GM12873 (cell line): Measurements from ENCODE around the gene GPR158.

Experiments used
- TF ChIP-seq, protein P1 (sequence below): IDR thresholded peaks from 2 replicates; pipeline ENCODE4 v1.5.1; 2012; ENCODE audit warnings: low read depth, mild to moderate bottlenecking, moderate library complexity, low read length, control low read depth; ENCODE audit not compliant: insufficient read depth; ENCODE audit errors: missing control alignments

GPR158 gene

DNA sequence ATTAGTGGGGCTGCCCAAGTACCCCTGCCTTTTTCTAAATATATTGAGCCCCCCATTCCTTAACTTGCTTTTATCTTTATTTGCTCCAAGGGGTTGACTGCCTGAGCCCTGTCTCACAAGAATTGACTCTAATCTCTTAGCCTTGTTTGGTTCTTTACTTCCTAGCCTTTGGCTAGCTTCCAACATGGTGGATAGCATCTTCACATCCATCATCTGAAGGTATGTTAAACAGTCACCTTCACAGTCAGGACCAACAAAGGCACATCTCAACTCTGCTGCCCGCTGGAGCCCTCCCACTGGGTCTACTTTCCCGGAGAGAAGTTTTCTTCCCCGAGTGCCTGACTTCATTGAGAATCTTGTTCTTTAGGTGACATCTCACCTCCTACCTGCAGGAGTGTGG lies 329.5 kb downstream of the GPR158 start:
- TF ChIP-seq, protein P1, sequence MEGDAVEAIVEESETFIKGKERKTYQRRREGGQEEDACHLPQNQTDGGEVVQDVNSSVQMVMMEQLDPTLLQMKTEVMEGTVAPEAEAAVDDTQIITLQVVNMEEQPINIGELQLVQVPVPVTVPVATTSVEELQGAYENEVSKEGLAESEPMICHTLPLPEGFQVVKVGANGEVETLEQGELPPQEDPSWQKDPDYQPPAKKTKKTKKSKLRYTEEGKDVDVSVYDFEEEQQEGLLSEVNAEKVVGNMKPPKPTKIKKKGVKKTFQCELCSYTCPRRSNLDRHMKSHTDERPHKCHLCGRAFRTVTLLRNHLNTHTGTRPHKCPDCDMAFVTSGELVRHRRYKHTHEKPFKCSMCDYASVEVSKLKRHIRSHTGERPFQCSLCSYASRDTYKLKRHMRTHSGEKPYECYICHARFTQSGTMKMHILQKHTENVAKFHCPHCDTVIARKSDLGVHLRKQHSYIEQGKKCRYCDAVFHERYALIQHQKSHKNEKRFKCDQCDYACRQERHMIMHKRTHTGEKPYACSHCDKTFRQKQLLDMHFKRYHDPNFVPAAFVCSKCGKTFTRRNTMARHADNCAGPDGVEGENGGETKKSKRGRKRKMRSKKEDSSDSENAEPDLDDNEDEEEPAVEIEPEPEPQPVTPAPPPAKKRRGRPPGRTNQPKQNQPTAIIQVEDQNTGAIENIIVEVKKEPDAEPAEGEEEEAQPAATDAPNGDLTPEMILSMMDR = no peak

DNA sequence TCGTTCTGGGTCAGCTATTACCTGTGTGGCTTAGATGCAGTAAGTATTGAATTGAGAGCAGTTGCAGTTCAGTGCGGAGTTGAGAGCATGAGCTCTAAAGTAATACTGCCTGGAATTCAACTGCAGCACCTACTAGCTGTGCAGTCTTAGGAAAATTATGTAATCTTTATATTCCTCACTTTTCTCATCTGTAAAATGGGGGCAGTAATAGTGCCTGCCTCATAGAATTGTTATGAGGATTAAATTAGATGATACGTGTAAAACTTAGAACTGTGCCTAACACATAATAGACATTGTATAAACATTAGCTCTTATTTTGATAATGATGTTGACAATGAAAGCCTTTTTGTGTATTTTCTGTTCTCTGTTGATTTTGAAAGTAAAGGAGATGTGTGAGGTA lies 330.0 kb downstream of the GPR158 start:
- TF ChIP-seq, protein P1 = no peak

DNA sequence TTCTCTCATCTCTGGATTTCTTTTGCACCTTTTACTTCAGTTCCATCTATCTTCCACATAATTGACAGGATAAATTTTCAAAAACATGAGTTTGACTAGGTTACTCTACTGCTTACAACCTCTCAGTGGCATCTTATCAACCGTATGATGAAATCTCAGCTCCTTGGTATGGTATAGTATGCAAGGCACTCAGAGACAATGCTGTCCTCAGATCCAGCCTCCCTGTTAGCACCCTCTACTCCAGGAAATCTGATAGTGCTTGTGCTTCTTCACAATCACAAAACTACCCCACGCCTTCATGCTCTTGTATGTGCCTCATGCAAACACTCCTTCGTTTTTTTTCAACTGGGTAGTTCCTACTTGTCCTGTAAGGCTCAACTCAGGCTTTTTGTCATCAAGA lies 330.7 kb downstream of the GPR158 start:
- TF ChIP-seq, protein P1 = no peak

DNA sequence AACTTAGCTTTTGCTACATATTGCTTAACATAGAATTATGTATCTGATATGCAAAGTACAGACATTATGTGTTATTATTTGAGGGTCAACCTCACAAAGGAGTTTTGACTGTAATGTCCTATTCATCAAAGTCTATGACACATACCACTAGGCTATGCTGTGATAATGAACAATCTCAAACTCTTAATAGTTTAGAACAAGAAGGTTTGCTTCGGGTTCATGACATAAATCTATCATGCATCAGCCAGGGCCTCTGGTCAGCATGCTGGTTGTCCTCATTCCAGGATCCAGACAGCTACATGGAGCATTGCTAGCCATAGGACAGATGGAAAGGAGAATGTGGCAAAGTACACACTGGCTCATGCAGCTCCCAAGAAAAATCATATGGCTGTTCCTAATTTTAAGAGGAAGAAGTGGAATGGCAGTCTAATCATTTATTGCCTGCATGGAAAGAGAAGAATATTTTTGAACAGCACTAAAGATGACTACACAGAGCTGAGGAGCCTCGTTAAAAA lies 332.1 kb downstream of the GPR158 start:
- TF ChIP-seq, protein P1 = no peak

DNA sequence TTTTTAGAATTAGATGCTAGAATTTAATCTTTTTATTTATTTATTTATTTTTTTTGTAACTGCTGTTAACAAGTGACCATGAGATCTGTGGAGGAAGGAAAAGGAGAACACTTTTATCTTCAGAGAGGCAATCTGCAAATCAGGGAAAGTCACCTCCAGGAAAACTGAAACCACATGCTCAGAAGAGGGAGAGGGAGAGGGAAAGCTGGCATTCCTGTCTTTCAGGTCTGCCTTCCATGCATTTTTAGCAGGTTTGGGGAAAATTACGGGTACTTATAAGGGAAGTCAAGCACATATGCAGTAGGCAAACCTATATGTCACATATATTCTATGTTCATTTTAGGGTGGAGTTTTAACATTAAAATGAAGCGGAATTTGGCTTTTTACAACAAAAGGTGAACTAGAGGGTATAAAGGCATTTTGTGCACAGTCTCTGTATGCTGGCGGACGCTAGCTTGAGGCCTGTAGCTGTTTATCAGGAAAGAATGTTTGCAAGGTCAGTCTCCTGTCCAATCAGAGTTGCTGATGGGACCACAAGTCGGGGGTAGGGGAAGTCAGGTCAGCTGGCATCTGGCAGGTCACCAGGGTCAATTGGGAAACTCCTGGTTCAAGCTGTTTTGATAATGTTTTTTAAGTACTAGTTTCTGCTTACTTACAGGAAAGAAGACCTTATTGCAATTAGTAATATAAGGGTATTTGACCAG lies 333.5 kb downstream of the GPR158 start:
- TF ChIP-seq, protein P1 = no peak

DNA sequence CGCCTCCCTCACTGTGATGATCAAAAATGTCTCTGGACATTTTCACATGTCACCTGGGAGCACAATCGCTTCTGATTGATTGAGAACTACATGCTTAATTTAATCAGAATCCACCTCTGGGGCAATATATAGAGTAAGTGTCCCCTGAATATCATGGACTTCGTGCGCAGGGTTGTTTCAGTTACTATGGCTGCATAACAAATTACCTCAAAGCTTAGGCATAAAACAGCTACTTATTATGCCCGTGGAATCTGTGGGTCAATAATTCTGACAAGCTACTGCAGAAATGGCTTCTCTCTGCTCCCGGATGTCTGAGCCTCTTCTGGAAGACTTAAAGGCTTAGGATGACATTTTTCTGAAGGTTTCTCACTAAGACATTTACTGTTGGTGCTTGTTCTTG lies 334.4 kb downstream of the GPR158 start:
- TF ChIP-seq, protein P1 = no peak

DNA sequence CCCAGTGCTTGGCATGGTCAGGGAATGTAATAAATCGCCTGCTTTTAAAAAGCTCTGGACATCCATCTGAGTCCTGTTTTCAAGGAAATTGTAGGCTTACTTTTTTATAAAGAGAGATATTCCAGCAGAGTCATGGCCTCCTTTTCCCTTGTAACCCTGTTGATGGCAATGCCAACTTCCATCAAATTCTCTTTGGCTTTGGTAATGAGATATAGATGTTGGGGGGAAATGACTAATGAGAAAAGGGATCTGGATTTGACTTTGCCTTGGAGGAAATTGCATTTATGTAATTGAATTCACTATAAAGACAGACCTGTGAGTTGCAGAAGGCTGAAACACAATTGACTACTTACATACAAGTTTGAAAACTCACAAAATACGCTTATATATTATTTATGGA lies 347.5 kb downstream of the GPR158 start:
- TF ChIP-seq, protein P1 = no peak
